Measurements from ENCODE around the gene WNT7B. TPM values are rescaled to one million over a fixed set of nuclear protein-coding genes. Genes with fewer than 3 reads are reported as not detected.

WNT7B gene
- total and polyA plus RNA-seq, 2 experiments from 2014 or later, result 0.10 TPM; not detected in 1

DNA sequence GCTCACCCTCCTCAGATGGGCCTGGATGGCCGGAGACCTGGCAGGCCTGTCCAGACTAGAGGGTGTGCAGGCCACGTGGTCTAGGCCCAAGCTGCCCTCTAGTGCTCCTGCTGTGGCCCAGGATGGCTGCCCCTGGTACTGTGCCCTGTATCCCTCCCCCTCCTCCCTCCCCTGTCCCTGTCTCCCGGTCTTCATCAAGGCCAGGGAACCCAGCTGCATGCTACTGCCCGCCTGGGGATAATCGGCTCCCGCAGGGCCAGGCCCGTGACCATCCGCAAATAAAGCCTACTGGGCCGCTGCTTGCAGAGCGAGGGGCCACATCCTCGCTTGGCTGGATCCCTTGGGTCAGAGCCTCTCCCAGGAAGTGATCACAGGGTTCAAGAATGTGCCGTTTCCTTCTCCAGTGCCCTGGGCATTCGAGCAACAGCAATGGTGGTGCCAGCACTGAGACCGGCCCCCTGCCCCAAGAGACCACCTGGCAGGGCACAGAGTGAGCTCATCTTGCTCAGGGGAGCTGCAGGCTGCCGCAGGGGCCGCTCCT is 51.1 kb downstream of the WNT7B start:
- Histone ChIP-seq H3K4me3 (no peak overlapping the region), H3K27me3 (ENCODE audit: insufficient read depth) (no peaks in the 10 kb centered on the region), H3K4me1 (ENCODE audit: insufficient read depth) (no peaks in the 10 kb centered on the region), H3K27ac (ENCODE audit: low read depth) (no peak overlapping the region), H4K20me1 (replicated peaks; ENCODE audit: insufficient read depth) (no peaks in the 10 kb centered on the region), H2AFZ (no peak overlapping the region), H3K79me2 (replicated peaks; ENCODE audit: insufficient read depth) (no peaks in the 10 kb centered on the region), H3K9me2 (ENCODE audit: insufficient read depth) (no peaks in the 10 kb centered on the region), H3K4me2 (no peak overlapping the region), H3F3A (replicated peaks; ENCODE audit: low read depth) (no peaks in the 10 kb centered on the region), H3K36me3 (ENCODE audit: insufficient read depth) (no peaks in the 10 kb centered on the region)
- ATAC-seq (no peak), DNase-seq (ENCODE audit: low spot score) (no peak)
- no peak overlapping the region for H3K27ac Mint-ChIP-seq
- no peaks in the 10 kb centered on the region for H3K36me3 Mint-ChIP-seq (ENCODE audit: low read depth)
- no peaks in the 10 kb centered on the region for H3K4me1 Mint-ChIP-seq
- no peaks in the 10 kb centered on the region for H3K9me3 Mint-ChIP-seq
- peaks cover 2% of the 10 kb centered on the region for H3K27me3 Mint-ChIP-seq (ENCODE audit: insufficient read depth, low read depth, poor library complexity)
- TF ChIP-seq EZH2phosphoT487 (IDR thresholded peaks at IDR 0.05; ENCODE audit: unreplicated experiment), result no peak
- no peak for TF ChIP-seq ZNF331 (CRISPR knock-in tag; IDR thresholded peaks at IDR 0.05; ENCODE audit: low read depth)
- TF ChIP-seq STAT1 (IDR thresholded peaks at IDR 0.05; ENCODE audit: unreplicated experiment), result no peak
- TF ChIP-seq REST (IDR thresholded peaks at IDR 0.05; ENCODE audit: unreplicated experiment), result no peak
- TF ChIP-seq, protein P1, sequence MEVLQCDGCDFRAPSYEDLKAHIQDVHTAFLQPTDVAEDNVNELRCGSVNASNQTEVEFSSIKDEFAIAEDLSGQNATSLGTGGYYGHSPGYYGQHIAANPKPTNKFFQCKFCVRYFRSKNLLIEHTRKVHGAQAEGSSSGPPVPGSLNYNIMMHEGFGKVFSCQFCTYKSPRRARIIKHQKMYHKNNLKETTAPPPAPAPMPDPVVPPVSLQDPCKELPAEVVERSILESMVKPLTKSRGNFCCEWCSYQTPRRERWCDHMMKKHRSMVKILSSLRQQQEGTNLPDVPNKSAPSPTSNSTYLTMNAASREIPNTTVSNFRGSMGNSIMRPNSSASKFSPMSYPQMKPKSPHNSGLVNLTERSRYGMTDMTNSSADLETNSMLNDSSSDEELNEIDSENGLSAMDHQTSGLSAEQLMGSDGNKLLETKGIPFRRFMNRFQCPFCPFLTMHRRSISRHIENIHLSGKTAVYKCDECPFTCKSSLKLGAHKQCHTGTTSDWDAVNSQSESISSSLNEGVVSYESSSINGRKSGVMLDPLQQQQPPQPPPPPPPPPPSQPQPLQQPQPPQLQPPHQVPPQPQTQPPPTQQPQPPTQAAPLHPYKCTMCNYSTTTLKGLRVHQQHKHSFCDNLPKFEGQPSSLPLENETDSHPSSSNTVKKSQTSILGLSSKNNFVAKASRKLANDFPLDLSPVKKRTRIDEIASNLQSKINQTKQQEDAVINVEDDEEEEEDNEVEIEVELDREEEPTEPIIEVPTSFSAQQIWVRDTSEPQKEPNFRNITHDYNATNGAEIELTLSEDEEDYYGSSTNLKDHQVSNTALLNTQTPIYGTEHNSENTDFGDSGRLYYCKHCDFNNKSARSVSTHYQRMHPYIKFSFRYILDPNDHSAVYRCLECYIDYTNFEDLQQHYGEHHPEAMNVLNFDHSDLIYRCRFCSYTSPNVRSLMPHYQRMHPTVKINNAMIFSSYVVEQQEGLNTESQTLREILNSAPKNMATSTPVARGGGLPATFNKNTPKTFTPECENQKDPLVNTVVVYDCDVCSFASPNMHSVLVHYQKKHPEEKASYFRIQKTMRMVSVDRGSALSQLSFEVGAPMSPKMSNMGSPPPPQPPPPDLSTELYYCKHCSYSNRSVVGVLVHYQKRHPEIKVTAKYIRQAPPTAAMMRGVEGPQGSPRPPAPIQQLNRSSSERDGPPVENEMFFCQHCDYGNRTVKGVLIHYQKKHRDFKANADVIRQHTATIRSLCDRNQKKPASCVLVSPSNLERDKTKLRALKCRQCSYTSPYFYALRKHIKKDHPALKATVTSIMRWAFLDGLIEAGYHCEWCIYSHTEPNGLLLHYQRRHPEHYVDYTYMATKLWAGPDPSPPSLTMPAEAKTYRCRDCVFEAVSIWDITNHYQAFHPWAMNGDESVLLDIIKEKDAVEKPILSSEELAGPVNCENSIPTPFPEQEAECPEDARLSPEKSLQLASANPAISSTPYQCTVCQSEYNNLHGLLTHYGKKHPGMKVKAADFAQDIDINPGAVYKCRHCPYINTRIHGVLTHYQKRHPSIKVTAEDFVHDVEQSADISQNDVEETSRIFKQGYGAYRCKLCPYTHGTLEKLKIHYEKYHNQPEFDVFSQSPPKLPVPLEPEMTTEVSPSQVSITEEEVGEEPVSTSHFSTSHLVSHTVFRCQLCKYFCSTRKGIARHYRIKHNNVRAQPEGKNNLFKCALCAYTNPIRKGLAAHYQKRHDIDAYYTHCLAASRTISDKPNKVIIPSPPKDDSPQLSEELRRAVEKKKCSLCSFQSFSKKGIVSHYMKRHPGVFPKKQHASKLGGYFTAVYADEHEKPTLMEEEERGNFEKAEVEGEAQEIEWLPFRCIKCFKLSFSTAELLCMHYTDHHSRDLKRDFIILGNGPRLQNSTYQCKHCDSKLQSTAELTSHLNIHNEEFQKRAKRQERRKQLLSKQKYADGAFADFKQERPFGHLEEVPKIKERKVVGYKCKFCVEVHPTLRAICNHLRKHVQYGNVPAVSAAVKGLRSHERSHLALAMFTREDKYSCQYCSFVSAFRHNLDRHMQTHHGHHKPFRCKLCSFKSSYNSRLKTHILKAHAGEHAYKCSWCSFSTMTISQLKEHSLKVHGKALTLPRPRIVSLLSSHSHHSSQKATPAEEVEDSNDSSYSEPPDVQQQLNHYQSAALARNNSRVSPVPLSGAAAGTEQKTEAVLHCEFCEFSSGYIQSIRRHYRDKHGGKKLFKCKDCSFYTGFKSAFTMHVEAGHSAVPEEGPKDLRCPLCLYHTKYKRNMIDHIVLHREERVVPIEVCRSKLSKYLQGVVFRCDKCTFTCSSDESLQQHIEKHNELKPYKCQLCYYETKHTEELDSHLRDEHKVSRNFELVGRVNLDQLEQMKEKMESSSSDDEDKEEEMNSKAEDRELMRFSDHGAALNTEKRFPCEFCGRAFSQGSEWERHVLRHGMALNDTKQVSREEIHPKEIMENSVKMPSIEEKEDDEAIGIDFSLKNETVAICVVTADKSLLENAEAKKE (CRISPR knock-in tag; IDR thresholded peaks at IDR 0.05), result no peak
- TF ChIP-seq EZH2 (IDR thresholded peaks at IDR 0.05; ENCODE audit: low read depth, unreplicated experiment), result no peak
- TF ChIP-seq, protein P2, sequence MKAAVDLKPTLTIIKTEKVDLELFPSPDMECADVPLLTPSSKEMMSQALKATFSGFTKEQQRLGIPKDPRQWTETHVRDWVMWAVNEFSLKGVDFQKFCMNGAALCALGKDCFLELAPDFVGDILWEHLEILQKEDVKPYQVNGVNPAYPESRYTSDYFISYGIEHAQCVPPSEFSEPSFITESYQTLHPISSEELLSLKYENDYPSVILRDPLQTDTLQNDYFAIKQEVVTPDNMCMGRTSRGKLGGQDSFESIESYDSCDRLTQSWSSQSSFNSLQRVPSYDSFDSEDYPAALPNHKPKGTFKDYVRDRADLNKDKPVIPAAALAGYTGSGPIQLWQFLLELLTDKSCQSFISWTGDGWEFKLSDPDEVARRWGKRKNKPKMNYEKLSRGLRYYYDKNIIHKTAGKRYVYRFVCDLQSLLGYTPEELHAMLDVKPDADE (IDR thresholded peaks at IDR 0.05), result no peak
- no peak for TF ChIP-seq ZNF114 (CRISPR knock-in tag; IDR thresholded peaks at IDR 0.05)
- TF ChIP-seq POLR2AphosphoS5 (IDR thresholded peaks at IDR 0.05; ENCODE audit: low read depth), result no peak
- no peak for TF ChIP-seq JUNB (IDR thresholded peaks at IDR 0.05; ENCODE audit: unreplicated experiment)
- TF ChIP-seq, protein P3, sequence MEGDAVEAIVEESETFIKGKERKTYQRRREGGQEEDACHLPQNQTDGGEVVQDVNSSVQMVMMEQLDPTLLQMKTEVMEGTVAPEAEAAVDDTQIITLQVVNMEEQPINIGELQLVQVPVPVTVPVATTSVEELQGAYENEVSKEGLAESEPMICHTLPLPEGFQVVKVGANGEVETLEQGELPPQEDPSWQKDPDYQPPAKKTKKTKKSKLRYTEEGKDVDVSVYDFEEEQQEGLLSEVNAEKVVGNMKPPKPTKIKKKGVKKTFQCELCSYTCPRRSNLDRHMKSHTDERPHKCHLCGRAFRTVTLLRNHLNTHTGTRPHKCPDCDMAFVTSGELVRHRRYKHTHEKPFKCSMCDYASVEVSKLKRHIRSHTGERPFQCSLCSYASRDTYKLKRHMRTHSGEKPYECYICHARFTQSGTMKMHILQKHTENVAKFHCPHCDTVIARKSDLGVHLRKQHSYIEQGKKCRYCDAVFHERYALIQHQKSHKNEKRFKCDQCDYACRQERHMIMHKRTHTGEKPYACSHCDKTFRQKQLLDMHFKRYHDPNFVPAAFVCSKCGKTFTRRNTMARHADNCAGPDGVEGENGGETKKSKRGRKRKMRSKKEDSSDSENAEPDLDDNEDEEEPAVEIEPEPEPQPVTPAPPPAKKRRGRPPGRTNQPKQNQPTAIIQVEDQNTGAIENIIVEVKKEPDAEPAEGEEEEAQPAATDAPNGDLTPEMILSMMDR (conservative IDR thresholded peaks at IDR 0.05; ENCODE audit: low read depth in 2 of 2), result no peak
- no peak for TF ChIP-seq CREB1 (CRISPR knock-in tag; IDR thresholded peaks at IDR 0.05; ENCODE audit: low read depth)
- no peak for TF ChIP-seq NANOG (IDR thresholded peaks at IDR 0.05; ENCODE audit: borderline replicate concordance)
- no peak overlapping the region for H3K4me3 Mint-ChIP-seq

Data from GM23338 (cell line).